ENCODE data around the gene ADI1. TPM values are rescaled to one million over a fixed set of nuclear protein-coding genes. Genes with fewer than 3 reads are reported as not detected.

The ADI1 gene
- total and polyA plus RNA-seq, 2 of the 8 experiments (the other 6 are each of a cell fraction or from before 2014, with no cell fraction given) = 12.2 to 40.2 TPM

DNA sequence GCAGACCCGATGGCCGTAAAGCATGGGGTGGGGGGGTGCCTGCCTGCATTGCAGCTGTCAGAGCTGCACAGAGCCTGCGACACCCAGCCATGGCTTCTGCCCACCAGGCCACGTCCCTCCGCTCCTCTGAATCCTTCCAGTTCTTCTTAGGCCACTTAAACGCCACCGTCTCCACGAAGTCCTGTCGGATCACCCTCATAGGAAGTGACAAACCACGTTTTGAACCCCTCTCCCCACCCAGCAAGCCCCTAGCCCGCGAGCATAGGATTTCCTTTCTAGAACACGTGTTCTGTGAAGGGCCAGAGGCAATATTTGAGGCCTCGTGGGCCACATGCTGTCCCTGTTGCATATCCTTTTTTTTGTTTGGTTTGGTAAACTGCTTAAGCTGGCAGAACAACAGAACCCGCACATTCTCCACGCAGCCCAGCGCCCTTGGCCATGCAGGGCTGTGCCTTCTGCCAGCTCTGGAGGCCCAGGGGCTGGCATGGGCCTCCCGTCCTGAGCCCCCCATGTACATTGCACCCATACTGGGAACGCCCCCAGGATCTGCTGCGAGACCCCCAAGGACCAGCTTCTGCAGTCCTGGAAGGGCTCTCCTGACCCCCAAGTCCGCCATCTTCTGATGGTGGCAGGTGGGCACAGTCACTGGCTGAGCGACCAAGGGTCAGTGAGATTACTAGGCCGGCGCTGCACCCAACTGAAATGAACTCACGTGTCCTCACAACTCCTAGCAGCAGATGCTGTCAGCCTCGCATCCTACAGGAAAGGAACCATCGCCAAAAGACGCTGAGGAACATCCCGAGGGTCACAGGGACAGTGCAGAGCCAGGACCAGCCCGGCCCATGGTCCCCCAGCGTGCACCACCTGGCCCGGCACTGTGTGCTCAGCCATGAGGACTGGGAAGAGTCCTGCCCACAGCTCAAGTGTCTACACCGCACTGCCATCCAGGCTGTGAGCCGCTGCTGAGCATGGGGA, 35.1 kb downstream of the ADI1 start (continued):
- TF ChIP-seq, protein P1, sequence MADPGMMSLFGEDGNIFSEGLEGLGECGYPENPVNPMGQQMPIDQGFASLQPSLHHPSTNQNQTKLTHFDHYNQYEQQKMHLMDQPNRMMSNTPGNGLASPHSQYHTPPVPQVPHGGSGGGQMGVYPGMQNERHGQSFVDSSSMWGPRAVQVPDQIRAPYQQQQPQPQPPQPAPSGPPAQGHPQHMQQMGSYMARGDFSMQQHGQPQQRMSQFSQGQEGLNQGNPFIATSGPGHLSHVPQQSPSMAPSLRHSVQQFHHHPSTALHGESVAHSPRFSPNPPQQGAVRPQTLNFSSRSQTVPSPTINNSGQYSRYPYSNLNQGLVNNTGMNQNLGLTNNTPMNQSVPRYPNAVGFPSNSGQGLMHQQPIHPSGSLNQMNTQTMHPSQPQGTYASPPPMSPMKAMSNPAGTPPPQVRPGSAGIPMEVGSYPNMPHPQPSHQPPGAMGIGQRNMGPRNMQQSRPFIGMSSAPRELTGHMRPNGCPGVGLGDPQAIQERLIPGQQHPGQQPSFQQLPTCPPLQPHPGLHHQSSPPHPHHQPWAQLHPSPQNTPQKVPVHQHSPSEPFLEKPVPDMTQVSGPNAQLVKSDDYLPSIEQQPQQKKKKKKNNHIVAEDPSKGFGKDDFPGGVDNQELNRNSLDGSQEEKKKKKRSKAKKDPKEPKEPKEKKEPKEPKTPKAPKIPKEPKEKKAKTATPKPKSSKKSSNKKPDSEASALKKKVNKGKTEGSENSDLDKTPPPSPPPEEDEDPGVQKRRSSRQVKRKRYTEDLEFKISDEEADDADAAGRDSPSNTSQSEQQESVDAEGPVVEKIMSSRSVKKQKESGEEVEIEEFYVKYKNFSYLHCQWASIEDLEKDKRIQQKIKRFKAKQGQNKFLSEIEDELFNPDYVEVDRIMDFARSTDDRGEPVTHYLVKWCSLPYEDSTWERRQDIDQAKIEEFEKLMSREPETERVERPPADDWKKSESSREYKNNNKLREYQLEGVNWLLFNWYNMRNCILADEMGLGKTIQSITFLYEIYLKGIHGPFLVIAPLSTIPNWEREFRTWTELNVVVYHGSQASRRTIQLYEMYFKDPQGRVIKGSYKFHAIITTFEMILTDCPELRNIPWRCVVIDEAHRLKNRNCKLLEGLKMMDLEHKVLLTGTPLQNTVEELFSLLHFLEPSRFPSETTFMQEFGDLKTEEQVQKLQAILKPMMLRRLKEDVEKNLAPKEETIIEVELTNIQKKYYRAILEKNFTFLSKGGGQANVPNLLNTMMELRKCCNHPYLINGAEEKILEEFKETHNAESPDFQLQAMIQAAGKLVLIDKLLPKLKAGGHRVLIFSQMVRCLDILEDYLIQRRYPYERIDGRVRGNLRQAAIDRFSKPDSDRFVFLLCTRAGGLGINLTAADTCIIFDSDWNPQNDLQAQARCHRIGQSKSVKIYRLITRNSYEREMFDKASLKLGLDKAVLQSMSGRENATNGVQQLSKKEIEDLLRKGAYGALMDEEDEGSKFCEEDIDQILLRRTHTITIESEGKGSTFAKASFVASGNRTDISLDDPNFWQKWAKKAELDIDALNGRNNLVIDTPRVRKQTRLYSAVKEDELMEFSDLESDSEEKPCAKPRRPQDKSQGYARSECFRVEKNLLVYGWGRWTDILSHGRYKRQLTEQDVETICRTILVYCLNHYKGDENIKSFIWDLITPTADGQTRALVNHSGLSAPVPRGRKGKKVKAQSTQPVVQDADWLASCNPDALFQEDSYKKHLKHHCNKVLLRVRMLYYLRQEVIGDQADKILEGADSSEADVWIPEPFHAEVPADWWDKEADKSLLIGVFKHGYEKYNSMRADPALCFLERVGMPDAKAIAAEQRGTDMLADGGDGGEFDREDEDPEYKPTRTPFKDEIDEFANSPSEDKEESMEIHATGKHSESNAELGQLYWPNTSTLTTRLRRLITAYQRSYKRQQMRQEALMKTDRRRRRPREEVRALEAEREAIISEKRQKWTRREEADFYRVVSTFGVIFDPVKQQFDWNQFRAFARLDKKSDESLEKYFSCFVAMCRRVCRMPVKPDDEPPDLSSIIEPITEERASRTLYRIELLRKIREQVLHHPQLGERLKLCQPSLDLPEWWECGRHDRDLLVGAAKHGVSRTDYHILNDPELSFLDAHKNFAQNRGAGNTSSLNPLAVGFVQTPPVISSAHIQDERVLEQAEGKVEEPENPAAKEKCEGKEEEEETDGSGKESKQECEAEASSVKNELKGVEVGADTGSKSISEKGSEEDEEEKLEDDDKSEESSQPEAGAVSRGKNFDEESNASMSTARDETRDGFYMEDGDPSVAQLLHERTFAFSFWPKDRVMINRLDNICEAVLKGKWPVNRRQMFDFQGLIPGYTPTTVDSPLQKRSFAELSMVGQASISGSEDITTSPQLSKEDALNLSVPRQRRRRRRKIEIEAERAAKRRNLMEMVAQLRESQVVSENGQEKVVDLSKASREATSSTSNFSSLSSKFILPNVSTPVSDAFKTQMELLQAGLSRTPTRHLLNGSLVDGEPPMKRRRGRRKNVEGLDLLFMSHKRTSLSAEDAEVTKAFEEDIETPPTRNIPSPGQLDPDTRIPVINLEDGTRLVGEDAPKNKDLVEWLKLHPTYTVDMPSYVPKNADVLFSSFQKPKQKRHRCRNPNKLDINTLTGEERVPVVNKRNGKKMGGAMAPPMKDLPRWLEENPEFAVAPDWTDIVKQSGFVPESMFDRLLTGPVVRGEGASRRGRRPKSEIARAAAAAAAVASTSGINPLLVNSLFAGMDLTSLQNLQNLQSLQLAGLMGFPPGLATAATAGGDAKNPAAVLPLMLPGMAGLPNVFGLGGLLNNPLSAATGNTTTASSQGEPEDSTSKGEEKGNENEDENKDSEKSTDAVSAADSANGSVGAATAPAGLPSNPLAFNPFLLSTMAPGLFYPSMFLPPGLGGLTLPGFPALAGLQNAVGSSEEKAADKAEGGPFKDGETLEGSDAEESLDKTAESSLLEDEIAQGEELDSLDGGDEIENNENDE (IDR thresholded peaks at IDR 0.05; ENCODE audit: insufficient replicate concordance, low read length) = no peak
- TF ChIP-seq TCF12 (IDR thresholded peaks at IDR 0.05; ENCODE audit: low read depth, low read length) = no peak
- TF ChIP-seq PHF8 (conservative IDR thresholded peaks at IDR 0.05; ENCODE audit: low read depth, low read length) = no peak
- TF ChIP-seq CHD2 (IDR thresholded peaks at IDR 0.05; ENCODE audit: low read length) = no peak
- TF ChIP-seq SAP30 (IDR thresholded peaks at IDR 0.05; ENCODE audit: insufficient read depth, insufficient replicate concordance, low read length) = no peak
- no peak for TF ChIP-seq RNF2 (IDR thresholded peaks at IDR 0.05; ENCODE audit: borderline replicate concordance, low read depth, low read length, missing control alignments, poor library complexity, severe bottlenecking)
- no peak for TF ChIP-seq SP2 (IDR thresholded peaks at IDR 0.05; ENCODE audit: low read length)
- no peak for TF ChIP-seq EZH2 (IDR thresholded peaks at IDR 0.05; ENCODE audit: low read depth, low read length, severe bottlenecking)

Measured in H1 (cell line).